BLaER1 (cell line): Measurements from ENCODE around the gene CFAP61.

Experiments
- H3K27ac ChIP-seq: shearing (Covaris generic); formaldehyde crosslinking; 2 replicates; pipeline ENCODE4 v1.8.1; 2022
- H3K27me3 ChIP-seq: shearing (Covaris generic); formaldehyde crosslinking; 2 replicates; pipeline ENCODE4 v1.8.1; 2022
- H3K36me3 ChIP-seq: shearing (Covaris generic); formaldehyde crosslinking; 2 replicates; pipeline ENCODE4 v1.8.1; 2022
- H3K4me1 ChIP-seq: shearing (Covaris generic); formaldehyde crosslinking; 2 replicates; pipeline ENCODE4 v1.8.1; 2022
- H3K4me2 ChIP-seq: shearing (Covaris generic); formaldehyde crosslinking; 2 replicates; pipeline ENCODE4 v1.8.1; 2022
- H3K4me3 ChIP-seq: shearing (Covaris generic); formaldehyde crosslinking; 2 replicates; pipeline ENCODE4 v1.8.1; 2022
- H3K9ac ChIP-seq: shearing (Covaris generic); formaldehyde crosslinking; 2 replicates; pipeline ENCODE4 v1.8.1; 2022
- H3K9me3 ChIP-seq: shearing (Covaris generic); formaldehyde crosslinking; 2 replicates; pipeline ENCODE4 v1.8.1; 2022
- H4K20me1 ChIP-seq: shearing (Covaris generic); formaldehyde crosslinking; 2 replicates; pipeline ENCODE4 v1.8.1; 2022
- Cebpa-rat ChIP-seq: shearing (Covaris generic); IDR thresholded peaks from 2 replicates; pipeline ENCODE4 v1.8.1; 2022

CFAP61 gene

GRCh38 chr20:20272686-20273085 lies 220.4 kb downstream of the CFAP61 start:
- no peaks in the 10 kb centered on the region for H3K36me3 ChIP-seq
- H3K27me3 ChIP-seq = no peaks in the 10 kb centered on the region
- H3K9me3 ChIP-seq = no peaks in the 10 kb centered on the region
- no peak for TF ChIP-seq Cebpa-rat
- H3K9ac ChIP-seq = no peak overlapping the region
- H3K4me2 ChIP-seq = no peak overlapping the region
- no peaks in the 10 kb centered on the region for H3K4me1 ChIP-seq
- H3K27ac ChIP-seq = no peak overlapping the region
- no peak overlapping the region for H3K4me3 ChIP-seq
- H4K20me1 ChIP-seq = no peaks in the 10 kb centered on the region

GRCh38 chr20:20273286-20273685 lies 221.0 kb downstream of the CFAP61 start:
- Histone ChIP-seq H3K4me2 (no peak overlapping the region), H3K4me1 (no peaks in the 10 kb centered on the region), H3K27ac (no peak overlapping the region), H3K36me3 (no peaks in the 10 kb centered on the region), H4K20me1 (no peaks in the 10 kb centered on the region), H3K27me3 (no peaks in the 10 kb centered on the region), H3K9me3 (no peaks in the 10 kb centered on the region), H3K9ac (no peak overlapping the region), H3K4me3 (no peak overlapping the region)
- no peak for TF ChIP-seq Cebpa-rat

GRCh38 chr20:20274821-20275220 lies 222.5 kb downstream of the CFAP61 start:
- no peak overlapping the region for H3K27ac ChIP-seq
- no peak overlapping the region for H3K4me3 ChIP-seq
- H3K36me3 ChIP-seq = no peaks in the 10 kb centered on the region
- no peaks in the 10 kb centered on the region for H3K27me3 ChIP-seq
- no peak for TF ChIP-seq Cebpa-rat
- no peak overlapping the region for H3K9ac ChIP-seq
- no peak overlapping the region for H3K4me2 ChIP-seq
- H3K4me1 ChIP-seq = no peaks in the 10 kb centered on the region
- no peaks in the 10 kb centered on the region for H3K9me3 ChIP-seq
- H4K20me1 ChIP-seq = no peaks in the 10 kb centered on the region

GRCh38 chr20:20275636-20276035 lies 223.3 kb downstream of the CFAP61 start:
- Histone ChIP-seq H3K4me3 (no peak overlapping the region), H4K20me1 (no peaks in the 10 kb centered on the region), H3K27ac (no peak overlapping the region), H3K4me1 (no peaks in the 10 kb centered on the region), H3K36me3 (no peaks in the 10 kb centered on the region), H3K9ac (no peak overlapping the region), H3K27me3 (no peaks in the 10 kb centered on the region), H3K4me2 (no peak overlapping the region), H3K9me3 (no peaks in the 10 kb centered on the region)
- TF ChIP-seq Cebpa-rat = no peak

GRCh38 chr20:20276811-20277530 lies 224.6 kb downstream of the CFAP61 start:
- Histone ChIP-seq H3K9ac (no peak overlapping the region), H3K27ac (no peak overlapping the region), H3K4me2 (no peak overlapping the region), H3K9me3 (no peaks in the 10 kb centered on the region), H3K36me3 (no peaks in the 10 kb centered on the region), H4K20me1 (no peaks in the 10 kb centered on the region), H3K27me3 (no peaks in the 10 kb centered on the region), H3K4me1 (no peaks in the 10 kb centered on the region), H3K4me3 (no peak overlapping the region)
- no peak for TF ChIP-seq Cebpa-rat

- H3K36me3 ChIP-seq = no peaks in the 10 kb centered on the region
- no peak overlapping the region for H3K27ac ChIP-seq
- H4K20me1 ChIP-seq = no peaks in the 10 kb centered on the region
- H3K4me2 ChIP-seq = no peak overlapping the region
- no peaks in the 10 kb centered on the region for H3K27me3 ChIP-seq
- H3K9me3 ChIP-seq = no peaks in the 10 kb centered on the region
- no peak overlapping the region for H3K4me3 ChIP-seq
- TF ChIP-seq Cebpa-rat = no peak
- H3K9ac ChIP-seq = no peak overlapping the region
- H3K4me1 ChIP-seq = no peaks in the 10 kb centered on the region
These were observed 225.6 kb downstream of the CFAP61 start for GRCh38 chr20:20277894-20278335.

GRCh38 chr20:20286061-20286460 lies 233.7 kb downstream of the CFAP61 start:
- Histone ChIP-seq H3K4me2 (no peak overlapping the region), H3K27me3 (no peaks in the 10 kb centered on the region), H3K4me1 (no peaks in the 10 kb centered on the region), H3K27ac (no peak overlapping the region), H3K9me3 (peaks cover 6% of the 10 kb centered on the region; the same call in 1 of the 2 replicates), H4K20me1 (no peaks in the 10 kb centered on the region), H3K9ac (no peak overlapping the region), H3K36me3 (no peaks in the 10 kb centered on the region), H3K4me3 (no peak overlapping the region)
- no peak for TF ChIP-seq Cebpa-rat

- Histone ChIP-seq H3K9me3 (no peaks in the 10 kb centered on the region), H4K20me1 (no peaks in the 10 kb centered on the region), H3K4me1 (no peaks in the 10 kb centered on the region), H3K27ac (no peak overlapping the region), H3K4me3 (no peak overlapping the region), H3K4me2 (no peak overlapping the region), H3K27me3 (no peaks in the 10 kb centered on the region), H3K36me3 (no peaks in the 10 kb centered on the region), H3K9ac (no peak overlapping the region)
- TF ChIP-seq Cebpa-rat = no peak
These were observed 237.0 kb downstream of the CFAP61 start for GRCh38 chr20:20289331-20289730.

GRCh38 chr20:20292472-20292871 lies 240.1 kb downstream of the CFAP61 start:
- Histone ChIP-seq H4K20me1 (no peaks in the 10 kb centered on the region), H3K9ac (no peak overlapping the region), H3K4me2 (no peak overlapping the region), H3K4me1 (no peaks in the 10 kb centered on the region), H3K9me3 (no peaks in the 10 kb centered on the region), H3K36me3 (no peaks in the 10 kb centered on the region), H3K27ac (no peak overlapping the region), H3K27me3 (no peaks in the 10 kb centered on the region), H3K4me3 (no peak overlapping the region)
- no peak for TF ChIP-seq Cebpa-rat

- no peak for TF ChIP-seq Cebpa-rat
- H3K27me3 ChIP-seq = no peaks in the 10 kb centered on the region
- H3K9me3 ChIP-seq = no peaks in the 10 kb centered on the region
- H3K4me1 ChIP-seq = no peaks in the 10 kb centered on the region
- H3K4me3 ChIP-seq = no peak overlapping the region
- no peak overlapping the region for H3K4me2 ChIP-seq
- no peaks in the 10 kb centered on the region for H4K20me1 ChIP-seq
- H3K27ac ChIP-seq = no peak overlapping the region
- no peak overlapping the region for H3K9ac ChIP-seq
- H3K36me3 ChIP-seq = no peaks in the 10 kb centered on the region
These were observed 240.8 kb downstream of the CFAP61 start for GRCh38 chr20:20293141-20293540.
